Measurements from ENCODE around the gene OSBPL6.

DNA sequence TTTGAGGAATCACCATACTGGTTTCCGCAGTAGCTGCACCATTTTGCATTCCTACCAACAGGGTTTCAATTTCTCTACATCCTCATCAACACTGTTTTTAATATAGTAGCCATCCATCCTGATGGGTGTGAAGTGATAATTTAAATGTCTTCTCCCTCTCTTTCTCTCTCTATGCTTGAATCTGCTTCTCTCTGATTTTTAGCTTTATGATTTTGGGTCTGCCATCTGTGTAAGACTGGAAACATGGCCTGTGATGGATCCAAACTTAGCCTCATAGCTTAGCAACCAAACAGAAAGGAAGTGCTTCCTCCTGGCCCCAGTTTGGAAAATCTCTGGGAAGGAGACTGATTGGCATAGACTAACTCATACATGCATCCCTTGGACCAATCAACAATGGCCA is 33.7 kb upstream of the OSBPL6 start:
- TF ChIP-seq, protein P1, sequence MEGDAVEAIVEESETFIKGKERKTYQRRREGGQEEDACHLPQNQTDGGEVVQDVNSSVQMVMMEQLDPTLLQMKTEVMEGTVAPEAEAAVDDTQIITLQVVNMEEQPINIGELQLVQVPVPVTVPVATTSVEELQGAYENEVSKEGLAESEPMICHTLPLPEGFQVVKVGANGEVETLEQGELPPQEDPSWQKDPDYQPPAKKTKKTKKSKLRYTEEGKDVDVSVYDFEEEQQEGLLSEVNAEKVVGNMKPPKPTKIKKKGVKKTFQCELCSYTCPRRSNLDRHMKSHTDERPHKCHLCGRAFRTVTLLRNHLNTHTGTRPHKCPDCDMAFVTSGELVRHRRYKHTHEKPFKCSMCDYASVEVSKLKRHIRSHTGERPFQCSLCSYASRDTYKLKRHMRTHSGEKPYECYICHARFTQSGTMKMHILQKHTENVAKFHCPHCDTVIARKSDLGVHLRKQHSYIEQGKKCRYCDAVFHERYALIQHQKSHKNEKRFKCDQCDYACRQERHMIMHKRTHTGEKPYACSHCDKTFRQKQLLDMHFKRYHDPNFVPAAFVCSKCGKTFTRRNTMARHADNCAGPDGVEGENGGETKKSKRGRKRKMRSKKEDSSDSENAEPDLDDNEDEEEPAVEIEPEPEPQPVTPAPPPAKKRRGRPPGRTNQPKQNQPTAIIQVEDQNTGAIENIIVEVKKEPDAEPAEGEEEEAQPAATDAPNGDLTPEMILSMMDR (IDR thresholded peaks at IDR 0.05; ENCODE audit: low read depth, low read length): no peak
- no peak for TF ChIP-seq POLR2A (IDR thresholded peaks at IDR 0.05; ENCODE audit: extremely low read depth, insufficient read length)
- TF ChIP-seq MAX (IDR thresholded peaks at IDR 0.05; ENCODE audit: low read depth, low read length): no peak

Measured in NB4 (cell line).